Stimulated activated naive B cell treated with anti-CD40 and anti-IgM and Interleukin-4, amounts not matched to agents 10 μg/mL and 1 μg/mL and 100 μg/mL, for 72 hours (primary cell): Measurements from ENCODE around the gene PNPLA7.
A peak's percentile ranks its signal among the peaks of the same experiment; 100 is the strongest.

Experiments
- ATAC-seq, 2 donors: fragments of 150-1000 bp; cut with Tn5 transposase; replicated peaks; 2 replicates each; pipeline ENCODE4 v1.10.0; 2021; ENCODE audit warnings: moderate library complexity in 1 of 2
- DNase-seq: peaks from one replicate; pipeline ENCODE4 v3.0.0; 2021
- H3K27ac Mint-ChIP-seq: one replicate; pipeline ENCODE4 v1.8.0; 2022; ENCODE audit warnings: mild to moderate bottlenecking, mixed read lengths
- H3K27me3 Mint-ChIP-seq, 2 donors: one replicate each; pipeline ENCODE4 v1.8.0; 2022; ENCODE audit warnings: mixed read lengths in 2 of 2
- H3K36me3 Mint-ChIP-seq, 2 donors: one replicate each; pipeline ENCODE4 v1.8.0; 2022; ENCODE audit warnings: mixed read lengths in 2 of 2, mild to moderate bottlenecking in 1 of 2
- H3K4me1 Mint-ChIP-seq, 2 donors: one replicate each; pipeline ENCODE4 v1.8.0; 2022; ENCODE audit warnings: mixed read lengths in 2 of 2, mild to moderate bottlenecking in 1 of 2
- H3K4me3 Mint-ChIP-seq, 2 donors: one replicate each; pipeline ENCODE4 v1.8.0; 2022; ENCODE audit warnings: mild to moderate bottlenecking in 2 of 2, mixed read lengths in 2 of 2, moderate library complexity in 1 of 2
- H3K9me3 Mint-ChIP-seq, 2 donors: one replicate each; pipeline ENCODE4 v1.8.0; 2022; ENCODE audit warnings: mixed read lengths in 2 of 2, mild to moderate bottlenecking in 1 of 2

The PNPLA7 gene

DNA sequence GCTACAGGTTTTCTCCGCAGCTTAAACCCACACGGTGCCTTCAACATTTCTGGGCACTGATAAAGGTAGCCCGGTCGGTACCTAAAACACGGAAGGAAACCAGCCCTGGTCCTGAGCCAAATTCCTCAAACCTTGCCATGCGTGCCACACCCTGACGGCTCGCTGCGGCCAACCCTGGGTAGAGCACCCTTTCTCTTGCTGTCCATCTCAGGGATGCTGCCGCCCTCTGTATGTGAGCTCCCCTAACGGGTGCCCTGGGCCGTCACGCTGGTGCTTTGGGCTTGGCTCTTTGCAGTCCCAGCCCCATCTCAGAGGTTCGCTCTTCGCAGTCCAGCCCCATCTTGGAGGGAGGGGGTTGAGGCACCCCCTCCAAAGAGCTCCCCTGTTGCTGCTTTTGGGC is 43.9 kb downstream of the PNPLA7 start:
- Mint-ChIP-seq H3K4me3 (no peak overlapping the region), H3K36me3 (peaks cover 10 to 23% of the 10 kb centered on the region in 2 donors), H3K27ac (no peak overlapping the region), H3K4me1 (peaks cover 3 to 13% of the 10 kb centered on the region in 2 donors), H3K9me3 (peaks cover 0 to 11% of the 10 kb centered on the region in 2 donors), H3K27me3 (no peaks in the 10 kb centered on the region)
- ATAC-seq = no peak
- DNase-seq = no peak

- Mint-ChIP-seq H3K4me3 (no peak overlapping the region), H3K27ac (no peak overlapping the region), H3K36me3 (peaks cover 10 to 23% of the 10 kb centered on the region in 2 donors), H3K4me1 (peaks cover 3 to 13% of the 10 kb centered on the region in 2 donors), H3K27me3 (no peaks in the 10 kb centered on the region), H3K9me3 (peaks cover 0 to 11% of the 10 kb centered on the region in 2 donors)
- DNase-seq (no peak), ATAC-seq (no peak)
Measured at GRCh38 chr9:137505421-137506140, 44.6 kb downstream of the PNPLA7 start.

- DNase-seq (no peak), ATAC-seq (no peak)
- no peak overlapping the region for H3K27ac Mint-ChIP-seq
- no peaks in the 10 kb centered on the region for H3K27me3 Mint-ChIP-seq
- peaks cover 12 to 22% of the 10 kb centered on the region in 2 donors for H3K36me3 Mint-ChIP-seq
- peaks cover 0 to 11% of the 10 kb centered on the region in 2 donors for H3K9me3 Mint-ChIP-seq
- H3K4me1 Mint-ChIP-seq = peaks cover 3 to 13% of the 10 kb centered on the region in 2 donors
- H3K4me3 Mint-ChIP-seq = no peak overlapping the region
Measured at GRCh38 chr9:137504432-137504777, 45.8 kb downstream of the PNPLA7 start.

DNA sequence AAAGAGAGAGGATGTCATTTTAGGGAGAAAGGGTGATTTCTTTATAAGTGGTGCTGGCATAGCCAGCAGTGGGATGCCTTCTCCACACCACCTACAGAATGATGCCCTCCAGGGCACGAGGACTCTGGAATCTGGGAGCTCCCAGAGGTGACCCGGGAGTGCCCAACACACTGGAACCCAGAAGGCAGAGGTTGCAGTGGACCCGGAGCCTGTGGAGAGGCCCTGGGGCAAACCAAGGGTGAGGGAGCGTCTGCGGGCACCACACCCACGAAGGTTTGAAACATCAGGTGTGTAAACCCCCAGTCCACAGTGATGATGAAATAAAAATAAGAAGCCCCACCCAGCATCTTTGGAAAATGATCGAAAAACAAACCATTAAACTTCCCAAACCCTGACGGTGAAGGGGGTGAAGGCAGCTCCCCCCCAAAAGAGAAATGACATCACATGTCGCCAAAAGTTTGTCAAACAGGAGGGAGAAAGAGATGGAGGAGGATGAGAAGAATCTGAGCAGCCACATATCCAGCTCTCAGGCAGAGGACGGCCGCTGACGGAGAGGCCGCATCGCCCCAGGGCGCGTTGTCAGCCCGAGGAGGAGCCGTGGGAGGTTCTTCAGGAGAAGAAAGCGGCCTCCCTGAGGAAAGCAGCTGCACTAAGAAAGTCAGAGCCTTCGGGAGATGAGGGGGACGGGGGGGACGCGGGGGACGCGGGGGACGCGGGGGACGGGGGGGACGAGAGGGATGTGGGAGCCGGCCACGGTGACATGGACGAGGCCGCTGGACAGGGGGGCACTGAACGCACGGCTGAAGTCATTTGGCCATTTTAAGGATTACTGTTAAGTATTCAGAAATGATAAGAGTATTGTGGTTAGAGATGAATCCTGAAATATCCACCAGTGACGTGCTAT is 47.9 kb downstream of the PNPLA7 start:
- Mint-ChIP-seq H3K27me3 (no peaks in the 10 kb centered on the region), H3K4me3 (peak overlapping the region in 1 of 2 donors; percentile 77), H3K27ac (peak overlapping the region; percentile 86), H3K36me3 (peaks cover 12 to 24% of the 10 kb centered on the region in 2 donors), H3K9me3 (peaks cover 0 to 11% of the 10 kb centered on the region in 2 donors), H3K4me1 (peaks cover 6 to 13% of the 10 kb centered on the region in 2 donors)
- DNase-seq (no peak), ATAC-seq (no peak)

DNA sequence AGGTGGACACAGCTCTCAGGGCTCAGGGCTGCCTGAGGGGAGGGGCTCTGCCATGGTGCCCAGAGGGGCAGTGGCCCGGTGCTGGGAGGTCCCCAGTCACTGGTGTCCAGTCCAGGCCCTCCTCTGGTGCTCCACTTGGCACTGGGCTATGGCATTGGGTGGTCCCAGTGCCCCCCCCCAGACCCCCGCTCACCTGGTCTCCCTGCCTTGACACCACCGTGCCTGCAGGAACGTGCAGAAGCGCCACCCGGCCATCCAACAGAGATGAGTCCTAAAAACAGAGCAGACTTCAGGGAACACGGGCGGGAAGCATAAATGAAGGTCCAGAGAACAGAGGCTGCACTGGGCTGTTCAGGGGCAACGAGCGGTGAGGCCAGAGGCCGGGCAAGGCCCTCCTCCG is 48.7 kb downstream of the PNPLA7 start:
- Mint-ChIP-seq H3K4me1 (peaks cover 6 to 13% of the 10 kb centered on the region in 2 donors), H3K9me3 (peaks cover 0 to 11% of the 10 kb centered on the region in 2 donors), H3K27ac (no peak overlapping the region), H3K4me3 (peak overlapping the region in 1 of 2 donors; percentile 77), H3K27me3 (no peaks in the 10 kb centered on the region), H3K36me3 (peaks cover 12 to 24% of the 10 kb centered on the region in 2 donors)
- no peak for DNase-seq
- no peak for ATAC-seq

- Mint-ChIP-seq H3K4me3 (no peak overlapping the region), H3K27ac (no peak overlapping the region), H3K9me3 (peaks cover 0 to 11% of the 10 kb centered on the region in 2 donors), H3K36me3 (peaks cover 12 to 24% of the 10 kb centered on the region in 2 donors), H3K4me1 (peaks cover 6 to 13% of the 10 kb centered on the region in 2 donors), H3K27me3 (no peaks in the 10 kb centered on the region)
- ATAC-seq (no peak), DNase-seq (no peak)
Measured at GRCh38 chr9:137500666-137501397, 49.4 kb downstream of the PNPLA7 start.

DNA sequence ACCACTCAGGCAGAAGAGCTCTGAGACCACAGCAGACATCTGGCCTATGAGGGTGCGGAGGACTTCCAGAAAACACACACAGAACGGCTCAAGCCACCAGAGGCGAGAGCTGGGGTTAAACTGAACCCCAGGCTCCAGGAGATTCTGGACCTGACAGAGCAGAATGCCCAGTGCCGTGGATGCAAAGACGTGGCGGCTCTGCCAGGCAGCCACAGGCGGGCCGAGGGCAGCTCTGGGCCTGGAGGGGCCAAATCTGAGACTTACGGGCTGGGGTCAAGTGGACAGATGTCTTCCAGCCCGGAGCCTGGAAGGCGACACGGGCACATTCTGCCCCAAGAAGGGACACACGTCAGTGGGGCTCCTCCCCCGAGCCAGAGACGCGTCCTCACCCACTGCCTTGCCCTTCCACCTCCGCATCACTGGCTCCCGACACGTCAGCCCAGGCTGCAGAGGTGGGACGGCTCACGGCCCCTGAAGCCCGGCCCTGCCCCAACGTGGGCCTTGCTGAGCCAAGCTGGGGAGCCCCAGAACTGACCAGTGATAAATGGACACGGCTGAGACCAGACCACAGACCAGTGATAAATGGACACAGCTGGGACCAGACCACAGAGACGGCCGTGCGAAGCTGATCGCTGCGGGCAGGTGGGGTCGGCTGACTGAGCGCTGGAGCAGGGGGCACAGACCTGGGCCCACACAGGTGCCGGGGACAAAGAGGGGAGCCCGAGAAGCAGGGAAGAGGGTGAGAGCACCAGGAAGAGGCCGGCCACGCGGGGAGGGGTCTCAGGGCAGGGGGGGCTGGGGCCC is 50.1 kb downstream of the PNPLA7 start:
- no peak overlapping the region for H3K4me3 Mint-ChIP-seq
- H3K27ac Mint-ChIP-seq = no peak overlapping the region
- DNase-seq (no peak), ATAC-seq (no peak)
- H3K4me1 Mint-ChIP-seq = peaks cover 6 to 13% of the 10 kb centered on the region in 2 donors
- H3K9me3 Mint-ChIP-seq = peaks cover 0 to 11% of the 10 kb centered on the region in 2 donors
- H3K36me3 Mint-ChIP-seq = peaks cover 12 to 28% of the 10 kb centered on the region in 2 donors
- no peaks in the 10 kb centered on the region for H3K27me3 Mint-ChIP-seq

GRCh38 chr9:137499416-137499815 is 50.8 kb downstream of the PNPLA7 start:
- H3K9me3 Mint-ChIP-seq = peaks cover 0 to 11% of the 10 kb centered on the region in 2 donors
- H3K27ac Mint-ChIP-seq = no peak overlapping the region
- DNase-seq = no peak
- H3K36me3 Mint-ChIP-seq = peaks cover 12 to 31% of the 10 kb centered on the region in 2 donors
- H3K4me3 Mint-ChIP-seq = no peak overlapping the region
- H3K4me1 Mint-ChIP-seq = peaks cover 8 to 13% of the 10 kb centered on the region in 2 donors
- no peak for ATAC-seq
- no peaks in the 10 kb centered on the region for H3K27me3 Mint-ChIP-seq

DNA sequence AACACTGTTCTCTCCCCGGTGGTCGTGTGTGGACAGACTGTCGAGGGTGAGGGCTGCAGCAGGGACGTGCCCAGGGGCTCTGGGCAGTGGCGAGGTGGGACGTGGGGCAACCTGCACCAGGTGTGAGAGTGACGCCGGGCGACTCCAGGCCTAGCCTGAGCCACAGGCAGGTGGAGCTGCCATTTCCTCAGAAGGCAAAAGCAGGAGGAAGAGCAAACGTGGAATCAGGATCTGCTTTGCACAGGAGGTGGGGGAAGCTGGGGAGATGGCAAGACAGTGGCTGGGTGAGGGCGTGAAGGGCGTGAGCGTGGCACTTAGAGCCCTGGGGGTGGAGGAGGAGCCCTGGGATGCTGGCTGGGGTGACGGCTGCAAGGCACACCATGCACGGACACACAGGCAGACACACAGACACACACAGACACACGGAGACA is 51.5 kb downstream of the PNPLA7 start:
- Mint-ChIP-seq H3K27ac (no peak overlapping the region), H3K9me3 (peaks cover 0 to 9% of the 10 kb centered on the region in 2 donors), H3K27me3 (no peaks in the 10 kb centered on the region), H3K36me3 (peaks cover 12 to 27% of the 10 kb centered on the region in 2 donors), H3K4me1 (peaks cover 10 to 13% of the 10 kb centered on the region in 2 donors), H3K4me3 (no peak overlapping the region)
- ATAC-seq (no peak), DNase-seq (no peak)

DNA sequence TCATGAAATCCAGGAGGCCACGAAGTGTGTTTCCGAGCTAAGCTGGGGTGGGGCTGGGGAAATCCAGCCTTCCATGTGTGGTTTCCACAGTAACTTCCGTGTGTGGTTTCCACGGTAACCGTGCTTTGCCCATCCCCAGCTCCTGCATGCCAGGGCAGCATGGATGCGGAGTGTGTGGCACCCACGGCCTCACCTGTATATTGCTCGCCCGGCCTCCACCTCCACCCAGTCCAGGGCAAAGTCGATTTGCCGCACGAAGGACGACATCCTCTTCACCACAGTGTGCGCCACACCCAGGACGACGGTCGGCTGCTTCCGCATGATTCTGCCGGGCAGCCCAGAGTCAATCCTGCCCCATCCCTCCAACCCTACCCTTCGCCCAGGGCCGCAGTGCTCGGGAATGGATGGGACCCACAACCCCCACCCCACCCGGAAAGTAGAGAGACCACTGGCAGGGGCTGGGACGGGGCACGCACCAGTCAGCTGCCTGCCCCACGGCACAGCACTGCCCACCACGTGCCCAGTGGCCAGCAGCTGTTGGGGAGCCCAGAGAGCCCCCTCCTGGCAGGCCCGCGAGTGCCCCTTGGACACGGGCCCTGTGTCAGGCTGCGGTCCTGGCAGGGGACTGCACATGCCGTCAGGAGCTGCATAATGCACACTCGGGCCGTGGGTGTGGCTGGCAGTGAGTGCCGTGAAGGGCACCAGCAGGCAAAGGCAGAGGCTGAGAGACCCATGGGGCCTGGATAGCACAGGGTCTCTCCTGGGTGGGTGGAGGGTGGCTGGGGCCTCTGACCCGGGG is 52.1 kb downstream of the PNPLA7 start:
- no peaks in the 10 kb centered on the region for H3K27me3 Mint-ChIP-seq
- no peak overlapping the region for H3K27ac Mint-ChIP-seq
- DNase-seq (no peak), ATAC-seq (no peak)
- H3K36me3 Mint-ChIP-seq = peaks cover 12 to 27% of the 10 kb centered on the region in 2 donors
- peaks cover 0 to 8% of the 10 kb centered on the region in 2 donors for H3K9me3 Mint-ChIP-seq
- no peak overlapping the region for H3K4me3 Mint-ChIP-seq
- H3K4me1 Mint-ChIP-seq = peaks cover 10 to 13% of the 10 kb centered on the region in 2 donors

GRCh38 chr9:137496601-137497375 is 53.4 kb downstream of the PNPLA7 start:
- no peak for ATAC-seq
- no peak for DNase-seq
- H3K9me3 Mint-ChIP-seq = peaks cover 0 to 2% of the 10 kb centered on the region in 2 donors
- peaks cover 4 to 7% of the 10 kb centered on the region in 2 donors for H3K4me1 Mint-ChIP-seq
- H3K27me3 Mint-ChIP-seq = no peaks in the 10 kb centered on the region
- H3K27ac Mint-ChIP-seq = no peak overlapping the region
- H3K36me3 Mint-ChIP-seq = peaks cover 5 to 22% of the 10 kb centered on the region in 2 donors
- no peak overlapping the region for H3K4me3 Mint-ChIP-seq

DNA sequence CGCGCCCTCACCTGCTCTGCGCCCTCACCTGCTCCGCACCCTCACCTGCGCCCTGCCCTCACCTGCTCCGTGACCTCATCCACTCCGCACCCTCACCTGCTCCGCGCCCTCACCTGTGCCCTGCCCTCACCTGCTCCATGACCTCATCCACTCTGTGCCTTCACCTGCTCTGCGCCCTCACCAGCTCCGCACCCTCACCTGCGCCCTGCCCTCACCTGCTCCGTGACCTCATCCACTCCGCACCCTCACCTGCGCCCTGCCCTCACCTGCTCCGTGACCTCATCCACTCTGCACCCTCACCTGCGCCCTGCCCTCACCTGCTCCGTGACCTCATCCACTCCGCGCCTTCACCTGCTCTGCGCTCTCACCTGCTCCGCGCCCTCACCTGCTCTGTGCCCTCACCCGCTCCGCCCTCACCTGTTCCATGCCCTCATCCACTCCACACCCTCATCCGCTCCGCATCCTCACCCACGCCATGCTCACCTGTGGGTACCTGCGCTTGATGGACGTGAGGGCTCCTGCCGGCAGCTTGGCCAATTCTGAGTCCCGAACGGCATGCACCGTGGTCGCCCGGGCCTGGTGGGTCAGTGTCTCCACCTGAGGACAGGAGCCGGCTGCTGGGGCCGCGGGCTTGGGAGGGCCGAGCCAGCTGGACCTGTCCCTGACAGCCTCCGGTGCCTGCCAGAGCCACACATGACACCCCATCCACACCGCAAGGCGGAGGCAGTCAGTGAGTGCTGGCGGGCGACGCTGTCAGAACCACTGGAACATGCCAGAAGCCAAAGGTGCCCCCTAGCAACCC is 55.5 kb downstream of the PNPLA7 start:
- Mint-ChIP-seq H3K36me3 (peaks cover 8 to 31% of the 10 kb centered on the region in 2 donors), H3K4me1 (peaks cover 0 to 7% of the 10 kb centered on the region in 2 donors)

More for the DNA sequence above, 55.5 kb downstream of the PNPLA7 start:
- no peak for DNase-seq
- Mint-ChIP-seq H3K9me3 (no peaks in the 10 kb centered on the region), H3K27me3 (no peaks in the 10 kb centered on the region), H3K4me3 (no peak overlapping the region), H3K27ac (no peak overlapping the region)
- no peak for ATAC-seq
